Colonic mucosa (tissue), 4 donors: Measurements from ENCODE around the gene LDLRAD3. TPM values are rescaled to one million over a fixed set of nuclear protein-coding genes. Genes with fewer than 3 reads are reported as not detected.

Source experiments
- DNase-seq: peaks from one replicate; pipeline ENCODE4 v3.0.0-alpha.2; 2020
- H3K27ac ChIP-seq: fragments of 200-600 bp; one replicate; pipeline ENCODE4 v1.8.0; 2021
- H3K27me3 ChIP-seq: fragments of 200-600 bp; one replicate; pipeline ENCODE4 v1.8.0; 2021
- H3K36me3 ChIP-seq: fragments of 200-600 bp; one replicate; pipeline ENCODE4 v1.8.0; 2021
- H3K4me1 ChIP-seq: fragments of 200-600 bp; one replicate; pipeline ENCODE4 v1.8.0; 2021; ENCODE audit warnings: mild to moderate bottlenecking
- H3K4me3 ChIP-seq: fragments of 200-600 bp; one replicate; pipeline ENCODE4 v1.8.0; 2021
- H3K9ac ChIP-seq, 2 donors: one replicate each; pipeline ENCODE4 v1.7.0; 2013; ENCODE audit warnings: control low read depth in 2 of 2, low read depth in 2 of 2, low read length in 2 of 2
- H3K9me3 ChIP-seq: fragments of 200-600 bp; one replicate; pipeline ENCODE4 v1.8.0; 2021
- intact Hi-C: fragments of 100-400 bp; cut with DNase I; formaldehyde crosslinking; loops from one replicate; pipeline ENCODE4 v1.14.1; 2022
- total RNA-seq, 2 donors: library from RNA; stranded (reverse); fragmentation: NEBNext Ultra II Directional in 1 of 2; extraction: Animal tissue kit (Norgen Biotek cat#: 25700) in 1 of 2; gene quantifications; one replicate each; pipeline ENCODE4 v1.2.1, GENCODE V29; 2021
- TF ChIP-seq, protein P1 (sequence below): fragments of 200-600 bp; IDR thresholded peaks from one replicate; pipeline ENCODE4 v1.8.0; 2022; ENCODE audit warnings: antibody characterized with exemption, mild to moderate bottlenecking
- donor health status: healthy.
- donor health status: DM: no; HTN: no; CAD: no.
- donor health status: DM: no; HTN: no; CAD: no.

LDLRAD3 gene
- total RNA-seq, 2 donors from 2014 or later = 1.9 to 2.9 TPM

DNA sequence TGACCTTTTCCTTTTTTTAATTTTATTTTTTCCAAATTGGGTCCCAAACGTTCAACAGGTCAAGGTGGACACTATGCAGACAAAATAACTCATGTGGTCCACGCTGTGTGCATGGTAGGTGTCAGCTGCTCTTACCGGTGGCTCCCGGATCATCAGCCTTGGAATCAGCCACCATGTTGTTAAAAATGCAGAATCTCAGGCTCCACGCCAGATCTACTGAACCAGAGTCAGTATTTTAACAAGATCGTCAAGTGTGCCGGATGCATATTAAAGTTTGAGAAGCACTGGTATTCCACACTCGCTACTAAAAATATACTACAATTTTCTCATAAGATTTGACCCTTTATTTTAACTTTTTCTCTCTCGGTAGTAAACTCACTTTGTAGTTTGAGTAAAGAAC is 553 bp upstream of the LDLRAD3 start:
- intact Hi-C loops = no loop called here
- TF ChIP-seq, protein P1, sequence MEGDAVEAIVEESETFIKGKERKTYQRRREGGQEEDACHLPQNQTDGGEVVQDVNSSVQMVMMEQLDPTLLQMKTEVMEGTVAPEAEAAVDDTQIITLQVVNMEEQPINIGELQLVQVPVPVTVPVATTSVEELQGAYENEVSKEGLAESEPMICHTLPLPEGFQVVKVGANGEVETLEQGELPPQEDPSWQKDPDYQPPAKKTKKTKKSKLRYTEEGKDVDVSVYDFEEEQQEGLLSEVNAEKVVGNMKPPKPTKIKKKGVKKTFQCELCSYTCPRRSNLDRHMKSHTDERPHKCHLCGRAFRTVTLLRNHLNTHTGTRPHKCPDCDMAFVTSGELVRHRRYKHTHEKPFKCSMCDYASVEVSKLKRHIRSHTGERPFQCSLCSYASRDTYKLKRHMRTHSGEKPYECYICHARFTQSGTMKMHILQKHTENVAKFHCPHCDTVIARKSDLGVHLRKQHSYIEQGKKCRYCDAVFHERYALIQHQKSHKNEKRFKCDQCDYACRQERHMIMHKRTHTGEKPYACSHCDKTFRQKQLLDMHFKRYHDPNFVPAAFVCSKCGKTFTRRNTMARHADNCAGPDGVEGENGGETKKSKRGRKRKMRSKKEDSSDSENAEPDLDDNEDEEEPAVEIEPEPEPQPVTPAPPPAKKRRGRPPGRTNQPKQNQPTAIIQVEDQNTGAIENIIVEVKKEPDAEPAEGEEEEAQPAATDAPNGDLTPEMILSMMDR = no peak
- H3K9ac ChIP-seq = no peak overlapping the region
- H3K9me3 ChIP-seq = no peaks in the 10 kb centered on the region
- no peaks in the 10 kb centered on the region for H3K4me1 ChIP-seq
- no peaks in the 10 kb centered on the region for H3K27me3 ChIP-seq
- no peaks in the 10 kb centered on the region for H3K36me3 ChIP-seq
- DNase-seq = no peak
- no peak overlapping the region for H3K27ac ChIP-seq
- H3K4me3 ChIP-seq = peak overlapping the region; percentile 39

DNA sequence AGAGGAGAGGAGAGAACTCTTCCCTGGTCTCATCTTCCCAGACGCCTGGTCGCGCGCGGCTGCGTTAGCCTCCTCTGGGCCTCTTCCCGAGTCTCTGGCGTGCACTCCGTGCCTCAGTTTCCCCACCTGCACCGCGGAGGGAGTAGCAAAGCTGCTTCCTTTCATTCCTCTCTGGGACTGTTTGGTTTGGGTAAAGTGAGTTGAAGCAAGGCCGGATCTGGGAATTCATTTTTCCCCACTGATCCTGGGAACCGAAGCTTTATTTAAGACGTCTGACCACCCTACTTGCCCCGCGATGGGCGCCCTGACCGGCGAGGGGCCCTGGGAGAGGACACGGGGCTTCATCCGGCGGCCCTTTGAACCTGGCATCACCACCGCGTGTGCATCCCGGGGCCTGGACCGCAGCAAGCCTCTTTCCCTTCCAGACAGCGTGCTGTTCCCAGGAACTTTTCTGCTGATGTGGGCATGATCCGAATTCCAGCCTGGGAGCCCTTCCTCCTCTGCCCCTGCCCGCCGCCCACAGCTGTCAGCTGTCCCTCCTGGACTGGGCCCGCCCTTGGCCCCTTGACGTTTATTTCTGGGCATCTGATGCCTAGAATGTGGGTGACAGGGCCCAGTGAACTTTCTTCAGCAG is 758 bp downstream of the LDLRAD3 start:
- no peak for DNase-seq
- peak overlapping the region; percentile 53 for H3K4me3 ChIP-seq
- no peaks in the 10 kb centered on the region for H3K9me3 ChIP-seq
- peak overlapping the region; percentile 15 to 33 for H3K9ac ChIP-seq
- no peak overlapping the region for H3K27ac ChIP-seq
- intact Hi-C loops = no loop called here
- H3K4me1 ChIP-seq = no peaks in the 10 kb centered on the region
- TF ChIP-seq, protein P1 = no peak
- H3K27me3 ChIP-seq = no peaks in the 10 kb centered on the region
- no peaks in the 10 kb centered on the region for H3K36me3 ChIP-seq

DNA sequence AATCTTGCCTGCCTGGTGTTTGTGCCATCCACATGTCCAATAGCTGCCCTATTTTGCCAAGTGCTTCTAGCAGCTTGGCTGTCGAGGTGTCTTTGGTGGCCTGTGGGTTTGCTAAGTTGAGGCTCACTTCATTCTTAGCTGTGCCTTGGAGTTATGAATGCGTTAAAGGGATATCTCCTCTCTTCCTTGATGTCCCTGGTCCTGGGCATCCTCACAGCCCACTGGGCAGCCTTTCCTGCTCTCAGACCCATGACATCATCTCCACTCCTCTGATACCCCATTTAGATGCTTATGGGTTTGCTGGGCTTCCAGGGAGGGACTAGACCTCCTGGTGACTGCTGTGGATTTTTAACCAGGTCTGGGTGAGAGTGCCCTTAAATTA is 1.3 kb downstream of the LDLRAD3 start:
- Histone ChIP-seq H3K4me3 (no peak overlapping the region), H3K27me3 (no peaks in the 10 kb centered on the region), H3K4me1 (no peaks in the 10 kb centered on the region), H3K9ac (no peak overlapping the region), H3K27ac (no peak overlapping the region), H3K36me3 (no peaks in the 10 kb centered on the region), H3K9me3 (no peaks in the 10 kb centered on the region)
- intact Hi-C loops = no loop called here
- DNase-seq = no peak
- TF ChIP-seq, protein P1 = no peak

DNA sequence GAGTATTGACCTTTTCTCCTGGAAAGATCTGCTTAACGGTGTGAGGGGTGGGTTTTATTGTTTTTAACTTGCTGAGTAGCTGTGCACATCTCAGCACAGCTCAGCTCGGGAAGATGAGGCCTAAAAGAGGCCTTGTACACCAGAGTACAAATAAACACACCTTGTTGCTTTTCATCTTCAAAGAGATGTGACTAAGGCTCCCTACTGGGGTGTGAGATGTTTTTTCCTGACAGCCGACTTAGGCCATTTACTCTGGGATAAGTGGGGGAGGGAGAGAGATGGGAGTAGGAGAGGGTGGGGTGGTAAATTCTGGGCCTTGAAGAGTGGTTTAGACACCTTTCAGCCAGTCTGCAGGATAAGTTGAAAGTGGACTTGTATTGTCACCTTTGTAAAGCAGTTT is 2.9 kb downstream of the LDLRAD3 start:
- Histone ChIP-seq H3K9ac (no peak overlapping the region), H3K27ac (no peak overlapping the region)
- intact Hi-C loops = no loop called here

DNA sequence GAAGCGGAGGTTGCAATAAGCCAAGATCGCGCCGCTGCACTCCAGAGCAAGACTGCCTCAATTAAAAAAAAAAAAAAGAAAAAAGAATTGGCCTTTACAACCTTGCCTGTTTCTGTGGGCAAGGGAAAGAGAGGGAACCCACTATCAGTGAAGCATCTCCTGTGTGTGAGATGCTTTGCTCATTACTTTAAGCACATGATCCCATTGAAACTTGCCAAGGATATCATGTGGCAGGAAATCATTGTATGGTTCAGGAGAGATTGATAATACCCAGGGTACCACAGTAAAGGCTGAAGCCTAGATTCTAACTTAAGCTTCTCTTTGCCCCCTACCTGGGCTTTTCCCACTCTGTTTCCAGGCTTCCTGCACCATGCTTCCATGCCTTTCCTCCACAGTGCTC is 3.6 kb downstream of the LDLRAD3 start:
- TF ChIP-seq, protein P1 = no peak
- H3K4me1 ChIP-seq = no peaks in the 10 kb centered on the region
- H3K9me3 ChIP-seq = no peaks in the 10 kb centered on the region
- no peak for DNase-seq
- H3K4me3 ChIP-seq = no peak overlapping the region
- H3K9ac ChIP-seq = no peak overlapping the region
- no peak overlapping the region for H3K27ac ChIP-seq
- H3K36me3 ChIP-seq = no peaks in the 10 kb centered on the region
- intact Hi-C loops = no loop called here
- H3K27me3 ChIP-seq = no peaks in the 10 kb centered on the region

More for the DNA sequence above, 2.9 kb downstream of the LDLRAD3 start:
- no peak for DNase-seq
- H3K27me3 ChIP-seq = no peaks in the 10 kb centered on the region
- TF ChIP-seq, protein P1 = no peak
- H3K4me1 ChIP-seq = no peaks in the 10 kb centered on the region
- H3K36me3 ChIP-seq = no peaks in the 10 kb centered on the region
- no peaks in the 10 kb centered on the region for H3K9me3 ChIP-seq
- H3K4me3 ChIP-seq = no peak overlapping the region
